ENCODE data around the gene GDAP2.

The GDAP2 gene

GRCh38 chr1:117814856-117815797 lies 114.3 kb downstream of the GDAP2 start:
- Histone ChIP-seq H3K9me3 (ENCODE audit: control insufficient read depth in 2 of 2, low read length in 2 of 2) (no peaks in the 10 kb centered on the region), H3K9ac (ENCODE audit: low read length in 2 of 2) (no peak overlapping the region), H3K4me1 (ENCODE audit: control insufficient read depth, insufficient read depth, low read length) (peaks cover 35% of the 10 kb centered on the region), H3K36me3 (ENCODE audit: control insufficient read depth in 2 of 2, insufficient read depth in 2 of 2, low read length in 2 of 2) (no peaks in the 10 kb centered on the region), H3K4me3 (ENCODE audit: low read length in 2 of 2) (no peak overlapping the region), H3K27me3 (ENCODE audit: control insufficient read depth in 1 of 2, insufficient read depth in 2 of 2, low read length in 2 of 2) (no peaks in the 10 kb centered on the region), H3K27ac (ENCODE audit: low read length) (peak overlapping the region; percentile 84)

Measured in stomach smooth muscle (tissue), 2 donors.